HepG2 (cell line): ENCODE measurements around the gene OPRL1. TPM values are rescaled to one million over a fixed set of nuclear protein-coding genes. Genes with fewer than 3 reads are reported as not detected.

Source experiments
- FOXK2 ChIP-seq: fragments of 450-650 bp; IDR thresholded peaks from 2 replicates; pipeline ENCODE4 v1.6.1; 2016
- HHEX ChIP-seq: IDR thresholded peaks from 2 replicates; pipeline ENCODE4 v1.6.1; 2016; ENCODE audit warnings: control low read depth
- HMGA1 ChIP-seq: sonication (generic); formaldehyde crosslinking; conservative IDR thresholded peaks from 2 replicates; pipeline ENCODE4 v1.4.0; 2020; ENCODE audit warnings: missing genetic modification reagents
- MXD4 ChIP-seq: IDR thresholded peaks from 2 replicates; pipeline ENCODE4 v1.6.1; 2016; ENCODE audit warnings: mild to moderate bottlenecking, missing biosample characterization, missing genetic modification reagents
- MYC ChIP-seq: sonication (generic); formaldehyde crosslinking; IDR thresholded peaks from 2 replicates; pipeline ENCODE4 v1.9.0; 2021; ENCODE audit warnings: missing genetic modification reagents, borderline replicate concordance
- NCOA1 ChIP-seq: sonication (generic); formaldehyde crosslinking; IDR thresholded peaks from 2 replicates; pipeline ENCODE4 v1.9.0; 2021; ENCODE audit warnings: missing genetic modification reagents
- NFIC ChIP-seq: IDR thresholded peaks from 2 replicates; pipeline ENCODE4 v1.6.1; 2012; ENCODE audit warnings: mild to moderate bottlenecking, low read length, inconsistent platforms
- SALL2 ChIP-seq: sonication (generic); formaldehyde crosslinking; IDR thresholded peaks from 2 replicates; pipeline ENCODE4 v1.8.1; 2023; ENCODE audit warnings: mild to moderate bottlenecking, missing genetic modification reagents, inconsistent platforms
- SP1 ChIP-seq, 2 experiments: fragments of 450-650 bp in 1 of 2; sonication (generic) in 1 of 2; formaldehyde crosslinking in 1 of 2; IDR thresholded peaks; 2 replicates each; pipeline versions ENCODE4 v1.4.0 to v1.6.1; 2016 to 2020; ENCODE audit warnings: missing genetic modification reagents in 1 of 2
- TOE1 ChIP-seq: sonication (generic); formaldehyde crosslinking; IDR thresholded peaks from 2 replicates; pipeline ENCODE4 v1.4.0; 2020; ENCODE audit warnings: mild to moderate bottlenecking, missing genetic modification reagents
- ZBTB42 ChIP-seq: sonication (generic); formaldehyde crosslinking; IDR thresholded peaks from 2 replicates; pipeline ENCODE4 v1.5.0; 2020; ENCODE audit warnings: mild to moderate bottlenecking, missing genetic modification reagents
- ZBTB49 ChIP-seq: sonication (generic); formaldehyde crosslinking; IDR thresholded peaks from 2 replicates; pipeline ENCODE4 v1.4.0; 2020; ENCODE audit warnings: missing genetic modification reagents, borderline replicate concordance
- ZFP1 ChIP-seq: IDR thresholded peaks from 2 replicates; pipeline ENCODE4 v1.6.1; 2016
- ZFP62 ChIP-seq: sonication (generic); formaldehyde crosslinking; IDR thresholded peaks from 2 replicates; pipeline ENCODE4 v1.4.0; 2020; ENCODE audit warnings: missing genetic modification reagents
- ZFP91 ChIP-seq: sonication (generic); formaldehyde crosslinking; IDR thresholded peaks from 2 replicates; pipeline ENCODE4 v1.9.0; 2022; ENCODE audit warnings: missing genetic modification reagents, mild to moderate bottlenecking, borderline replicate concordance
- ZNF598 ChIP-seq: sonication (generic); formaldehyde crosslinking; IDR thresholded peaks from 2 replicates; pipeline ENCODE4 v1.5.1; 2020; ENCODE audit warnings: mild to moderate bottlenecking, missing genetic modification reagents, borderline replicate concordance
- ZNF629 ChIP-seq: sonication (generic); formaldehyde crosslinking; conservative IDR thresholded peaks from 2 replicates; pipeline ENCODE4 v1.5.0; 2020; ENCODE audit warnings: missing genetic modification reagents
- ZSCAN12 ChIP-seq: sonication (generic); formaldehyde crosslinking; IDR thresholded peaks from 2 replicates; pipeline ENCODE4 v1.9.0; 2021; ENCODE audit warnings: mild to moderate bottlenecking, missing genetic modification reagents
- polyA plus RNA-seq, 8 experiments: library from polyadenylated mRNA; depleted of rRNA in 3 of 8; stranded (reverse) in 7 of 8; unstranded in 1 of 8; fragments of >200 nt; fragmentation: Illumina TruSeq in 4 of 8; extraction: Trizol in 4 of 8; gene quantifications; 2 replicates each; pipeline versions ENCODE4 v1.2.1 to v1.2.3, GENCODE V29; 2011 to 2016; ENCODE audit warnings: low read depth in 4 of 8, missing spikeins in 1 of 8, mixed read lengths in 1 of 8; ENCODE audit not compliant: insufficient read depth in 1 of 8
- total RNA-seq, 5 experiments: library from RNA; depleted of rRNA; stranded (reverse); fragments of >200 nt; fragmentation: Illumina TruSeq; extraction: Trizol; gene quantifications; 2 replicates each; pipeline ENCODE4 v1.2.3, GENCODE V29; 2016; ENCODE audit warnings: low read depth in 1 of 5
- TF ChIP-seq, protein P1 (sequence below): sonication (generic); formaldehyde crosslinking; conservative IDR thresholded peaks from 2 replicates; pipeline ENCODE4 v1.4.0; 2020; ENCODE audit warnings: missing genetic modification reagents
- TF ChIP-seq, protein P2 (sequence below), 2 experiments: fragments of 450-650 bp in 1 of 2; sonication (generic) in 1 of 2; formaldehyde crosslinking; IDR thresholded peaks; 2 replicates each; pipeline versions ENCODE4 v1.5.0 to v1.8.0; 2020 to 2022; ENCODE audit warnings: mild to moderate bottlenecking in 1 of 2, missing genetic modification reagents in 1 of 2
- TF ChIP-seq, protein P3 (sequence below): sonication (generic); formaldehyde crosslinking; IDR thresholded peaks from 2 replicates; pipeline ENCODE4 v1.8.0; 2022; ENCODE audit warnings: missing genetic modification reagents, mild to moderate bottlenecking, moderate library complexity, borderline replicate concordance
- TF ChIP-seq, protein P4 (sequence below): sonication (generic); formaldehyde crosslinking; IDR thresholded peaks from 2 replicates; pipeline ENCODE4 v1.8.0; 2022; ENCODE audit warnings: missing genetic modification reagents, mild to moderate bottlenecking, inconsistent platforms, borderline replicate concordance

The OPRL1 gene
- total and polyA plus RNA-seq, 2 of the 13 experiments (the other 11 are each of a cell fraction or from before 2014, with no cell fraction given) = 0.35 to 0.71 TPM

DNA sequence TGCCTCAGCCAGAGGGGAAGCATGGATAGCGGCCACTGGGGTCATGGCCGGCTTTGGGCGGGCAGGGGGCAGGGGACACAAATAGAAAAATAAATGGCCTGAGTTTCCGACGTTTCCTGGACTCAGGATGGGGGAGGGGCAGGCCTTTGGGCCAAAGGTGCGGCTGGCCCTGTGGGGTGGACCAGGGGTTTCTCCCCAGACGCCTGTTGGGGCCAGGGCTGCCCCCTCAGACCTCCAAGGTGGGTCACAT, 23.3 kb upstream of the OPRL1 start (continued):
- TF ChIP-seq HMGA1 (CRISPR knock-in tag) (no peak), FOXK2 (no peak), ZNF598 (CRISPR knock-in tag) (no peak), SALL2 (CRISPR knock-in tag) (0 out of 2 replicates have a peak, but pooled peaks have one; percentile 4), MYC (CRISPR knock-in tag) (peak; percentile 56; the same call in 1 of the 2 replicates), SP1 (IDR thresholded peaks at IDR 0.05) (no peak), SP1 (CRISPR knock-in tag; IDR thresholded peaks at IDR 0.05) (no peak), ZBTB42 (CRISPR knock-in tag) (no peak), TOE1 (CRISPR knock-in tag) (no peak), ZFP1 (CRISPR knock-in tag) (no peak), NFIC (no peak), ZBTB49 (CRISPR knock-in tag) (no peak), ZNF629 (CRISPR knock-in tag) (no peak), HHEX (CRISPR knock-in tag) (no peak), ZFP91 (no peak), NCOA1 (no peak; the same call in 1 of the 2 replicates), MXD4 (CRISPR knock-in tag) (no peak; the same call in 1 of the 2 replicates), ZSCAN12 (CRISPR knock-in tag) (0 out of 2 replicates have a peak, but pooled peaks have one; percentile 18), ZFP62 (CRISPR knock-in tag) (no peak)
- TF ChIP-seq, protein P1, sequence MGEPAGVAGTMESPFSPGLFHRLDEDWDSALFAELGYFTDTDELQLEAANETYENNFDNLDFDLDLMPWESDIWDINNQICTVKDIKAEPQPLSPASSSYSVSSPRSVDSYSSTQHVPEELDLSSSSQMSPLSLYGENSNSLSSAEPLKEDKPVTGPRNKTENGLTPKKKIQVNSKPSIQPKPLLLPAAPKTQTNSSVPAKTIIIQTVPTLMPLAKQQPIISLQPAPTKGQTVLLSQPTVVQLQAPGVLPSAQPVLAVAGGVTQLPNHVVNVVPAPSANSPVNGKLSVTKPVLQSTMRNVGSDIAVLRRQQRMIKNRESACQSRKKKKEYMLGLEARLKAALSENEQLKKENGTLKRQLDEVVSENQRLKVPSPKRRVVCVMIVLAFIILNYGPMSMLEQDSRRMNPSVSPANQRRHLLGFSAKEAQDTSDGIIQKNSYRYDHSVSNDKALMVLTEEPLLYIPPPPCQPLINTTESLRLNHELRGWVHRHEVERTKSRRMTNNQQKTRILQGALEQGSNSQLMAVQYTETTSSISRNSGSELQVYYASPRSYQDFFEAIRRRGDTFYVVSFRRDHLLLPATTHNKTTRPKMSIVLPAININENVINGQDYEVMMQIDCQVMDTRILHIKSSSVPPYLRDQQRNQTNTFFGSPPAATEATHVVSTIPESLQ (CRISPR knock-in tag) = no peak; the same call in 1 of the 2 replicates
- TF ChIP-seq, protein P2, sequence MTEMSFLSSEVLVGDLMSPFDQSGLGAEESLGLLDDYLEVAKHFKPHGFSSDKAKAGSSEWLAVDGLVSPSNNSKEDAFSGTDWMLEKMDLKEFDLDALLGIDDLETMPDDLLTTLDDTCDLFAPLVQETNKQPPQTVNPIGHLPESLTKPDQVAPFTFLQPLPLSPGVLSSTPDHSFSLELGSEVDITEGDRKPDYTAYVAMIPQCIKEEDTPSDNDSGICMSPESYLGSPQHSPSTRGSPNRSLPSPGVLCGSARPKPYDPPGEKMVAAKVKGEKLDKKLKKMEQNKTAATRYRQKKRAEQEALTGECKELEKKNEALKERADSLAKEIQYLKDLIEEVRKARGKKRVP (CRISPR knock-in tag; IDR thresholded peaks at IDR 0.05) = no peak
- TF ChIP-seq, protein P3, sequence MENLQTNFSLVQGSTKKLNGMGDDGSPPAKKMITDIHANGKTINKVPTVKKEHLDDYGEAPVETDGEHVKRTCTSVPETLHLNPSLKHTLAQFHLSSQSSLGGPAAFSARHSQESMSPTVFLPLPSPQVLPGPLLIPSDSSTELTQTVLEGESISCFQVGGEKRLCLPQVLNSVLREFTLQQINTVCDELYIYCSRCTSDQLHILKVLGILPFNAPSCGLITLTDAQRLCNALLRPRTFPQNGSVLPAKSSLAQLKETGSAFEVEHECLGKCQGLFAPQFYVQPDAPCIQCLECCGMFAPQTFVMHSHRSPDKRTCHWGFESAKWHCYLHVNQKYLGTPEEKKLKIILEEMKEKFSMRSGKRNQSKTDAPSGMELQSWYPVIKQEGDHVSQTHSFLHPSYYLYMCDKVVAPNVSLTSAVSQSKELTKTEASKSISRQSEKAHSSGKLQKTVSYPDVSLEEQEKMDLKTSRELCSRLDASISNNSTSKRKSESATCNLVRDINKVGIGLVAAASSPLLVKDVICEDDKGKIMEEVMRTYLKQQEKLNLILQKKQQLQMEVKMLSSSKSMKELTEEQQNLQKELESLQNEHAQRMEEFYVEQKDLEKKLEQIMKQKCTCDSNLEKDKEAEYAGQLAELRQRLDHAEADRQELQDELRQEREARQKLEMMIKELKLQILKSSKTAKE = peak; percentile 69; the same call in 1 of the 2 replicates
- TF ChIP-seq, protein P4, sequence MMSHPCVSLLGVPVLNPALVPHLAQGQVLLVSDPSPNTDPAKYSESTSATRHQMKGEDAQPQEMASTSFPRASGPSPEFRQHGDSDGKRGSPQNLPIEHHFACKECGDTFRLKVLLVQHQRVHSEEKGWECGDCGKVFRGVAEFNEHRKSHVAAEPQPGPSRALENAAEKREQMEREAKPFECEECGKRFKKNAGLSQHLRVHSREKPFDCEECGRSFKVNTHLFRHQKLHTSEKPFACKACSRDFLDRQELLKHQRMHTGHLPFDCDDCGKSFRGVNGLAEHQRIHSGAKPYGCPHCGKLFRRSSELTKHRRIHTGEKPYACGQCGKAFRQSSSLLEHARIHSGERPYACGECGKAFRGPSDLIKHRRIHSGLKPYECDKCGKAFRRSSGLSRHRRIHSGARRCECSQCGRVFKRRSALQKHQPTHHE (CRISPR knock-in tag) = no peak
